ENCODE data around the gene PGBD2. TPM values are rescaled to one million over a fixed set of nuclear protein-coding genes. Genes with fewer than 3 reads are reported as not detected.
"Not testable (repeated sequence)": the region's sequence is repeated elsewhere in the genome, so short reads cannot be mapped to it uniquely, and the experiment has no call there.

PGBD2 gene
- total RNA-seq, 1 experiment from 2014 or later: 7.0 TPM

- H3K4me1 ChIP-seq; BruUV-seq (replicated peaks); H3K36me3 ChIP-seq (ENCODE audit: control insufficient read depth, insufficient read depth, low read length); POLR2A ChIA-PET; CTCF ChIA-PET; H3K4me3 ChIP-seq (ENCODE audit: low read depth, low read length); H3K9me3 ChIP-seq; H3K4me3 Mint-ChIP-seq (ENCODE audit: unreplicated experiment); H3K36me3 Mint-ChIP-seq (ENCODE audit: insufficient read depth, unreplicated experiment); intact Hi-C loops (cut with micrococcal nuclease; ENCODE audit: unreplicated experiment); H3K27ac Mint-ChIP-seq (ENCODE audit: unreplicated experiment); H3K27me3 ChIP-seq (replicated peaks; ENCODE audit: control insufficient read depth, insufficient read depth, low read length); H3K9me3 Mint-ChIP-seq (ENCODE audit: unreplicated experiment); H3K27me3 Mint-ChIP-seq (ENCODE audit: insufficient read depth, unreplicated experiment); DNase-seq; H3K4me1 Mint-ChIP-seq (ENCODE audit: low read depth, unreplicated experiment): not testable (repeated sequence)
Measured at GRCh38 chr1:248930037-248930436, 24.0 kb downstream of the PGBD2 start.

- H3K27me3 Mint-ChIP-seq (ENCODE audit: insufficient read depth, unreplicated experiment); H3K4me1 ChIP-seq; H3K9me3 ChIP-seq; BruUV-seq (replicated peaks); H3K4me3 Mint-ChIP-seq (ENCODE audit: unreplicated experiment); H3K4me3 ChIP-seq (ENCODE audit: low read depth, low read length); POLR2A ChIA-PET; H3K27ac Mint-ChIP-seq (ENCODE audit: unreplicated experiment); DNase-seq; intact Hi-C loops (cut with micrococcal nuclease; ENCODE audit: unreplicated experiment); H3K4me1 Mint-ChIP-seq (ENCODE audit: low read depth, unreplicated experiment); H3K36me3 Mint-ChIP-seq (ENCODE audit: insufficient read depth, unreplicated experiment); H3K9me3 Mint-ChIP-seq (ENCODE audit: unreplicated experiment); CTCF ChIA-PET; H3K27me3 ChIP-seq (replicated peaks; ENCODE audit: control insufficient read depth, insufficient read depth, low read length); H3K36me3 ChIP-seq (ENCODE audit: control insufficient read depth, insufficient read depth, low read length): not testable (repeated sequence)
Measured at GRCh38 chr1:248938173-248938809, 32.3 kb downstream of the PGBD2 start.

- H3K36me3 ChIP-seq (ENCODE audit: control insufficient read depth, insufficient read depth, low read length); H3K27me3 ChIP-seq (replicated peaks; ENCODE audit: control insufficient read depth, insufficient read depth, low read length); POLR2A ChIA-PET; BruUV-seq (replicated peaks); H3K4me1 ChIP-seq; H3K27ac Mint-ChIP-seq (ENCODE audit: unreplicated experiment); H3K4me3 Mint-ChIP-seq (ENCODE audit: unreplicated experiment); H3K27me3 Mint-ChIP-seq (ENCODE audit: insufficient read depth, unreplicated experiment); H3K36me3 Mint-ChIP-seq (ENCODE audit: insufficient read depth, unreplicated experiment); H3K9me3 Mint-ChIP-seq (ENCODE audit: unreplicated experiment); intact Hi-C loops (cut with micrococcal nuclease; ENCODE audit: unreplicated experiment); CTCF ChIA-PET; H3K9me3 ChIP-seq; H3K4me1 Mint-ChIP-seq (ENCODE audit: low read depth, unreplicated experiment): not testable (repeated sequence)
- DNase-seq: peak in 1 of 2 experiments; percentile 33
- H3K4me3 ChIP-seq (ENCODE audit: low read depth, low read length): peak overlapping the region; percentile 22
- peak in 1 of 2 experiments; percentile 21 for TF ChIP-seq CTCF (IDR thresholded peaks at IDR 0.05; ENCODE audit: insufficient read depth in 1 of 2, low read depth in 1 of 2, low read length in 1 of 2, severe bottlenecking in 1 of 2, unreplicated experiment in 1 of 2)
Measured at GRCh38 chr1:248944134-248944999, 38.3 kb downstream of the PGBD2 start.

GRCh38 chr1:248945000-248945423 is 39.0 kb downstream of the PGBD2 start:
- POLR2A ChIA-PET; intact Hi-C loops (cut with micrococcal nuclease; ENCODE audit: unreplicated experiment); H3K36me3 Mint-ChIP-seq (ENCODE audit: insufficient read depth, unreplicated experiment); H3K27me3 ChIP-seq (replicated peaks; ENCODE audit: control insufficient read depth, insufficient read depth, low read length); CTCF ChIA-PET; H3K36me3 ChIP-seq (ENCODE audit: control insufficient read depth, insufficient read depth, low read length); H3K27me3 Mint-ChIP-seq (ENCODE audit: insufficient read depth, unreplicated experiment); H3K9me3 Mint-ChIP-seq (ENCODE audit: unreplicated experiment); H3K9me3 ChIP-seq; H3K4me3 Mint-ChIP-seq (ENCODE audit: unreplicated experiment); H3K27ac Mint-ChIP-seq (ENCODE audit: unreplicated experiment); H3K4me1 Mint-ChIP-seq (ENCODE audit: low read depth, unreplicated experiment); H3K4me1 ChIP-seq: not testable (repeated sequence)
- peak; percentile 70 to 84 for DNase-seq
- peak overlapping the region; percentile 29 for H3K4me3 ChIP-seq (ENCODE audit: low read depth, low read length)
- BruUV-seq (replicated peaks): TSS peak; percentile 24

- intact Hi-C loops (cut with micrococcal nuclease; ENCODE audit: unreplicated experiment); CTCF ChIA-PET; H3K4me1 Mint-ChIP-seq (ENCODE audit: low read depth, unreplicated experiment); H3K36me3 ChIP-seq (ENCODE audit: control insufficient read depth, insufficient read depth, low read length); H3K9me3 ChIP-seq; POLR2A ChIA-PET; BruUV-seq (replicated peaks); H3K36me3 Mint-ChIP-seq (ENCODE audit: insufficient read depth, unreplicated experiment); H3K27me3 ChIP-seq (replicated peaks; ENCODE audit: control insufficient read depth, insufficient read depth, low read length); H3K9me3 Mint-ChIP-seq (ENCODE audit: unreplicated experiment); H3K4me3 Mint-ChIP-seq (ENCODE audit: unreplicated experiment); H3K4me1 ChIP-seq; H3K27ac Mint-ChIP-seq (ENCODE audit: unreplicated experiment); H3K27me3 Mint-ChIP-seq (ENCODE audit: insufficient read depth, unreplicated experiment): not testable (repeated sequence)
- peak overlapping the region; percentile 28 for H3K4me3 ChIP-seq (ENCODE audit: low read depth, low read length)
- DNase-seq: peak in 1 of 2 experiments; percentile 19
Measured at GRCh38 chr1:248945453-248945852, 39.4 kb downstream of the PGBD2 start.

GRCh38 chr1:248945856-248946416 is 39.9 kb downstream of the PGBD2 start:
- H3K4me3 Mint-ChIP-seq (ENCODE audit: unreplicated experiment); H3K4me1 Mint-ChIP-seq (ENCODE audit: low read depth, unreplicated experiment); H3K27me3 ChIP-seq (replicated peaks; ENCODE audit: control insufficient read depth, insufficient read depth, low read length); H3K9me3 Mint-ChIP-seq (ENCODE audit: unreplicated experiment); intact Hi-C loops (cut with micrococcal nuclease; ENCODE audit: unreplicated experiment); H3K4me3 ChIP-seq (ENCODE audit: low read depth, low read length); H3K36me3 Mint-ChIP-seq (ENCODE audit: insufficient read depth, unreplicated experiment); H3K27me3 Mint-ChIP-seq (ENCODE audit: insufficient read depth, unreplicated experiment); DNase-seq; H3K36me3 ChIP-seq (ENCODE audit: control insufficient read depth, insufficient read depth, low read length); H3K4me1 ChIP-seq; BruUV-seq (replicated peaks); POLR2A ChIA-PET; CTCF ChIA-PET; H3K9me3 ChIP-seq; H3K27ac Mint-ChIP-seq (ENCODE audit: unreplicated experiment): not testable (repeated sequence)
